Kidney (tissue), 14 donors: ENCODE data around the gene CLRN1. TPM values are rescaled to one million over a fixed set of nuclear protein-coding genes. Genes with fewer than 3 reads are reported as not detected.

Source experiments
- DNase-seq, 5 donors: peaks; one replicate each; pipeline ENCODE4 v3.0.0-alpha.2; 2013 to 2020
- FAIRE-seq: peaks from 2 replicates; lab custom pipeline; 2012; peaks lifted over from hg19 to GRCh38; lab: Jason Lieb, UNC
- H3K27ac ChIP-seq, 2 donors: one replicate each; pipeline ENCODE4 v1.7.0; 2013; ENCODE audit warnings: low read depth in 2 of 2, low read length in 2 of 2, inconsistent platforms in 1 of 2
- H3K27me3 ChIP-seq: one replicate; pipeline ENCODE4 v1.7.1; 2013; ENCODE audit warnings: low read length, inconsistent platforms; ENCODE audit not compliant: control insufficient read depth, insufficient read depth
- H3K36me3 ChIP-seq, 3 donors: one replicate each; pipeline versions ENCODE4 v1.7.0 to v1.7.1; 2013; ENCODE audit warnings: low read length in 3 of 3, control low read depth in 1 of 3, inconsistent platforms in 1 of 3; ENCODE audit not compliant: insufficient read depth in 3 of 3, control insufficient read depth in 2 of 3
- H3K4me1 ChIP-seq, 3 donors: one replicate each; pipeline versions ENCODE4 v1.7.0 to v1.7.1; 2013; ENCODE audit warnings: low read length in 3 of 3, inconsistent platforms in 1 of 3, low read depth in 1 of 3; ENCODE audit not compliant: control insufficient read depth in 2 of 3, insufficient read depth in 2 of 3
- H3K4me3 ChIP-seq, 3 donors: one replicate each; pipeline versions ENCODE4 v1.7.0 to v1.8.1; 2013; ENCODE audit warnings: low read length in 3 of 3, control low read depth in 1 of 3, inconsistent platforms in 1 of 3
- H3K9ac ChIP-seq, 3 donors: one replicate each; pipeline versions ENCODE4 v1.7.0 to v1.7.1; 2013; ENCODE audit warnings: low read length in 3 of 3, control low read depth in 1 of 3, inconsistent platforms in 1 of 3
- H3K9me3 ChIP-seq, 3 donors: one replicate each; pipeline versions ENCODE4 v1.7.0 to v1.7.1; 2013; ENCODE audit warnings: low read length in 3 of 3, control low read depth in 1 of 3, inconsistent platforms in 1 of 3; ENCODE audit not compliant: control insufficient read depth in 2 of 3, insufficient read depth in 1 of 3
- intact Hi-C: fragments of 100-400 bp; cut with DNase I; formaldehyde crosslinking; loops from one replicate; pipeline ENCODE4 v1.11.1; 2022
- polyA plus RNA-seq: library from polyadenylated mRNA; stranded (reverse); fragments of 350-450 nt; fragmentation: Illumina TruSeq; extraction: RNeasy Lipid Tissue Mini Kit (QIAGEN cat#74804); gene quantifications from one replicate; pipeline ENCODE4 v1.2.3, GENCODE V29; 2014; ENCODE audit warnings: low read depth, low replicate concordance; ENCODE audit not compliant: insufficient read depth
- total RNA-seq: library from RNA; stranded (reverse); fragmentation: NEBNext Ultra II Directional; extraction: Animal tissue kit (Norgen Biotek cat#: 25700); gene quantifications from one replicate; pipeline ENCODE4 v1.2.1, GENCODE V29; 2021
- TF ChIP-seq, protein P1 (sequence below): IDR thresholded peaks from 3 replicates; pipeline ENCODE4 v1.5.1; 2012; ENCODE audit warnings: mild to moderate bottlenecking, moderate library complexity, borderline replicate concordance; ENCODE audit not compliant: insufficient read depth; ENCODE audit errors: extremely low read depth
- donor health status: control.
- donor health status: control.
- donor health status: control.
- donor health status: control.
- donor health status: control.
- donor health status: DM: yes; HTN: yes; CAD: no.
- donor health status: Normal renal cell carcinoma (clear cell type).

CLRN1 gene
- total and polyA plus RNA-seq, 2 donors from 2014 or later, result not detected

DNA sequence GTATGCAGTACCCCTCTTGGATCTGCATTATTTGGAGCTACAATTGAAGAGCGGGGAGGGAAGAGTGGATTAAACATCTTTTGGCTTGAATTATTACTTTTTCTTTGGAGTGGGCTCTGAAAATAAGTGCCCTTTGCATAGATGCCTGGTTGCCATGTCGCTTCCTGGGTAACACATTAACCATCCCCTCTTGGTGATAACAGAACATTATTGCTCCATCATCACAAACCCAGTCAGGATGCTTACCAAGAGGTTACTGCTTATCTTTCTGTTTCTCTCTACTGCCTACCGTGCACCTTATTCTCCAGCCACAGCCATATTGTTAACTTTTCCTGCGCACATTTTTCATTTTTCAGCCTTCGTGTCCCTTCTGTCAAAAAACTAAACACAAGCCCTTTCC is 42.7 kb upstream of the CLRN1 start:
- no peak for FAIRE-seq
- intact Hi-C loops, result no loop called here
- no peak overlapping the region for H3K4me3 ChIP-seq
- DNase-seq, result no peak
- no peak overlapping the region for H3K27ac ChIP-seq
- no peaks in the 10 kb centered on the region for H3K27me3 ChIP-seq
- H3K4me1 ChIP-seq, result no peaks in the 10 kb centered on the region
- TF ChIP-seq, protein P1, sequence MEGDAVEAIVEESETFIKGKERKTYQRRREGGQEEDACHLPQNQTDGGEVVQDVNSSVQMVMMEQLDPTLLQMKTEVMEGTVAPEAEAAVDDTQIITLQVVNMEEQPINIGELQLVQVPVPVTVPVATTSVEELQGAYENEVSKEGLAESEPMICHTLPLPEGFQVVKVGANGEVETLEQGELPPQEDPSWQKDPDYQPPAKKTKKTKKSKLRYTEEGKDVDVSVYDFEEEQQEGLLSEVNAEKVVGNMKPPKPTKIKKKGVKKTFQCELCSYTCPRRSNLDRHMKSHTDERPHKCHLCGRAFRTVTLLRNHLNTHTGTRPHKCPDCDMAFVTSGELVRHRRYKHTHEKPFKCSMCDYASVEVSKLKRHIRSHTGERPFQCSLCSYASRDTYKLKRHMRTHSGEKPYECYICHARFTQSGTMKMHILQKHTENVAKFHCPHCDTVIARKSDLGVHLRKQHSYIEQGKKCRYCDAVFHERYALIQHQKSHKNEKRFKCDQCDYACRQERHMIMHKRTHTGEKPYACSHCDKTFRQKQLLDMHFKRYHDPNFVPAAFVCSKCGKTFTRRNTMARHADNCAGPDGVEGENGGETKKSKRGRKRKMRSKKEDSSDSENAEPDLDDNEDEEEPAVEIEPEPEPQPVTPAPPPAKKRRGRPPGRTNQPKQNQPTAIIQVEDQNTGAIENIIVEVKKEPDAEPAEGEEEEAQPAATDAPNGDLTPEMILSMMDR, result no peak
- no peaks in the 10 kb centered on the region for H3K36me3 ChIP-seq
- no peaks in the 10 kb centered on the region for H3K9me3 ChIP-seq
- H3K9ac ChIP-seq, result no peak overlapping the region

GRCh38 chr3:151014501-151015018 is 42.0 kb upstream of the CLRN1 start:
- no peak overlapping the region for H3K4me3 ChIP-seq
- FAIRE-seq (no peak), DNase-seq (no peak)
- no peak overlapping the region for H3K27ac ChIP-seq
- intact Hi-C loops, result no loop called here
- H3K27me3 ChIP-seq, result no peaks in the 10 kb centered on the region
- TF ChIP-seq, protein P1, result no peak
- no peaks in the 10 kb centered on the region for H3K4me1 ChIP-seq
- no peak overlapping the region for H3K9ac ChIP-seq
- H3K9me3 ChIP-seq, result no peaks in the 10 kb centered on the region
- no peaks in the 10 kb centered on the region for H3K36me3 ChIP-seq

DNA sequence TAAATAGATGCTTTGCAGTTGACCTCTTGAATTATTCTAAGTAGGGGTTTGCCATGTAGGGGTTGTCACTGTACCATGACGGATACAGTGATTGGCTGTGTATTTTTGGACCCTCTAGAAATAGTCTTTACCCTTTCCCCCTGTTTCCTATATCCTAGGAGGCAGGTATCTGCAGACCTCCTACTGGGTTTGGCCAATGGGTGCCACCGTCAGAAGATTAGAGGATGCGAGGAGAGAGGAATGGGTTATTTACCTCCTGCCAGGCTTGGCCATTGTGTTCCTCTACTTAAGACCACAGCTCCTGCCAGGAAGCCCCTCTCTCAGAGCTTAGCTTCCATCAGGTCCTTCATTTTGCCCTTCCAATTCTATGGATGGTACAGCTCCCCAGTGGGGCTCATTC is 40.2 kb upstream of the CLRN1 start:
- H3K4me1 ChIP-seq, result no peaks in the 10 kb centered on the region
- no peak overlapping the region for H3K27ac ChIP-seq
- no peak overlapping the region for H3K9ac ChIP-seq
- DNase-seq (no peak), FAIRE-seq (no peak)
- no peaks in the 10 kb centered on the region for H3K9me3 ChIP-seq
- no peak overlapping the region for H3K4me3 ChIP-seq
- no peaks in the 10 kb centered on the region for H3K27me3 ChIP-seq
- intact Hi-C loops, result no loop called here
- no peaks in the 10 kb centered on the region for H3K36me3 ChIP-seq
- TF ChIP-seq, protein P1, result no peak

GRCh38 chr3:151011427-151011826 is 38.9 kb upstream of the CLRN1 start:
- Histone ChIP-seq H3K36me3 (no peaks in the 10 kb centered on the region), H3K4me3 (no peak overlapping the region), H3K27me3 (no peaks in the 10 kb centered on the region), H3K4me1 (no peaks in the 10 kb centered on the region), H3K27ac (no peak overlapping the region), H3K9me3 (no peaks in the 10 kb centered on the region), H3K9ac (no peak overlapping the region)
- FAIRE-seq, result no peak
- peak in 2 of 5 donors; percentile 19 to 54 for DNase-seq
- TF ChIP-seq, protein P1, result no peak
- intact Hi-C loops, result no loop called here
